Kidney (tissue), 14 donors: ENCODE measurements around the gene REEP2. TPM values are rescaled to one million over a fixed set of nuclear protein-coding genes. Genes with fewer than 3 reads are reported as not detected.

Source experiments
- DNase-seq, 5 donors: peaks; one replicate each; pipeline ENCODE4 v3.0.0-alpha.2; 2013 to 2020
- FAIRE-seq: peaks from 2 replicates; lab custom pipeline; 2012; peaks lifted over from hg19 to GRCh38; lab: Jason Lieb, UNC
- H3K27ac ChIP-seq, 2 donors: one replicate each; pipeline ENCODE4 v1.7.0; 2013; ENCODE audit warnings: low read depth in 2 of 2, low read length in 2 of 2, inconsistent platforms in 1 of 2
- H3K27me3 ChIP-seq: one replicate; pipeline ENCODE4 v1.7.1; 2013; ENCODE audit warnings: low read length, inconsistent platforms; ENCODE audit not compliant: control insufficient read depth, insufficient read depth
- H3K36me3 ChIP-seq, 3 donors: one replicate each; pipeline versions ENCODE4 v1.7.0 to v1.7.1; 2013; ENCODE audit warnings: low read length in 3 of 3, control low read depth in 1 of 3, inconsistent platforms in 1 of 3; ENCODE audit not compliant: insufficient read depth in 3 of 3, control insufficient read depth in 2 of 3
- H3K4me1 ChIP-seq, 3 donors: one replicate each; pipeline versions ENCODE4 v1.7.0 to v1.7.1; 2013; ENCODE audit warnings: low read length in 3 of 3, inconsistent platforms in 1 of 3, low read depth in 1 of 3; ENCODE audit not compliant: control insufficient read depth in 2 of 3, insufficient read depth in 2 of 3
- H3K4me3 ChIP-seq, 3 donors: one replicate each; pipeline versions ENCODE4 v1.7.0 to v1.8.1; 2013; ENCODE audit warnings: low read length in 3 of 3, control low read depth in 1 of 3, inconsistent platforms in 1 of 3
- H3K9ac ChIP-seq, 3 donors: one replicate each; pipeline versions ENCODE4 v1.7.0 to v1.7.1; 2013; ENCODE audit warnings: low read length in 3 of 3, control low read depth in 1 of 3, inconsistent platforms in 1 of 3
- H3K9me3 ChIP-seq, 3 donors: one replicate each; pipeline versions ENCODE4 v1.7.0 to v1.7.1; 2013; ENCODE audit warnings: low read length in 3 of 3, control low read depth in 1 of 3, inconsistent platforms in 1 of 3; ENCODE audit not compliant: control insufficient read depth in 2 of 3, insufficient read depth in 1 of 3
- CTCF ChIP-seq: IDR thresholded peaks from 3 replicates; pipeline ENCODE4 v1.5.1; 2012; ENCODE audit warnings: mild to moderate bottlenecking, moderate library complexity, borderline replicate concordance; ENCODE audit not compliant: insufficient read depth; ENCODE audit errors: extremely low read depth
- intact Hi-C: fragments of 100-400 bp; cut with DNase I; formaldehyde crosslinking; loops from one replicate; pipeline ENCODE4 v1.11.1; 2022
- polyA plus RNA-seq: library from polyadenylated mRNA; stranded (reverse); fragments of 350-450 nt; fragmentation: Illumina TruSeq; extraction: RNeasy Lipid Tissue Mini Kit (QIAGEN cat#74804); gene quantifications from one replicate; pipeline ENCODE4 v1.2.3, GENCODE V29; 2014; ENCODE audit warnings: low read depth, low replicate concordance; ENCODE audit not compliant: insufficient read depth
- total RNA-seq: library from RNA; stranded (reverse); fragmentation: NEBNext Ultra II Directional; extraction: Animal tissue kit (Norgen Biotek cat#: 25700); gene quantifications from one replicate; pipeline ENCODE4 v1.2.1, GENCODE V29; 2021
- donor health status: control.
- donor health status: control.
- donor health status: control.
- donor health status: control.
- donor health status: control.
- donor health status: DM: yes; HTN: yes; CAD: no.
- donor health status: Normal renal cell carcinoma (clear cell type).

REEP2 gene
- total and polyA plus RNA-seq, 2 donors from 2014 or later = 1.9 to 8.8 TPM

GRCh38 chr5:138452720-138453119 is 13.9 kb downstream of the REEP2 start:
- no peak overlapping the region for H3K27ac ChIP-seq
- DNase-seq (no peak), FAIRE-seq (no peak)
- intact Hi-C loops = loop anchor here (5.0 kb wide), 1 partner anchor 50 kb away; no protein-coding TSS in a partner anchor
- TF ChIP-seq CTCF = no peak
- H3K4me1 ChIP-seq = peaks cover 0 to 4% (median 0%) of the 10 kb centered on the region in 3 donors
- H3K9ac ChIP-seq = no peak overlapping the region
- no peak overlapping the region for H3K4me3 ChIP-seq
- H3K27me3 ChIP-seq = no peaks in the 10 kb centered on the region
- H3K36me3 ChIP-seq = no peaks in the 10 kb centered on the region
- no peaks in the 10 kb centered on the region for H3K9me3 ChIP-seq

GRCh38 chr5:138453590-138453989 is 14.7 kb downstream of the REEP2 start:
- no peak overlapping the region for H3K27ac ChIP-seq
- no peak overlapping the region for H3K9ac ChIP-seq
- H3K4me1 ChIP-seq = peaks cover 0 to 7% (median 0%) of the 10 kb centered on the region in 3 donors
- TF ChIP-seq CTCF = no peak
- H3K9me3 ChIP-seq = no peaks in the 10 kb centered on the region
- FAIRE-seq (no peak), DNase-seq (peak in 1 of 5 donors; percentile 63)
- intact Hi-C loops = loop anchor here (5.0 kb wide), 1 partner anchor 49 kb away; no protein-coding TSS in a partner anchor
- no peaks in the 10 kb centered on the region for H3K27me3 ChIP-seq
- no peak overlapping the region for H3K4me3 ChIP-seq
- H3K36me3 ChIP-seq = no peaks in the 10 kb centered on the region

GRCh38 chr5:138454121-138454520 is 15.3 kb downstream of the REEP2 start:
- Histone ChIP-seq H3K27me3 (no peaks in the 10 kb centered on the region), H3K4me3 (no peak overlapping the region), H3K4me1 (peaks cover 0 to 7% (median 0%) of the 10 kb centered on the region in 3 donors), H3K9ac (no peak overlapping the region), H3K9me3 (no peaks in the 10 kb centered on the region), H3K27ac (no peak overlapping the region), H3K36me3 (no peaks in the 10 kb centered on the region)
- no peak for FAIRE-seq
- DNase-seq = no peak
- intact Hi-C loops = loop anchor here (5.0 kb wide), 1 partner anchor 48 kb away; no protein-coding TSS in a partner anchor
- TF ChIP-seq CTCF = no peak
